ENCODE results near the gene MBP.

MBP gene

GRCh38 chr18:77079088-77079487, 53.5 kb downstream of the MBP start:
- DNase-seq: no peak

GRCh38 chr18:77078690-77079070, 53.9 kb downstream of the MBP start:
- no peak for DNase-seq

- no peak for DNase-seq
Observed at GRCh38 chr18:77077941-77078689, 54.5 kb downstream of the MBP start.

- DNase-seq: no peak
Observed at GRCh38 chr18:77077401-77077800, 55.2 kb downstream of the MBP start.

GRCh38 chr18:77076111-77076510, 56.5 kb downstream of the MBP start:
- no peak for DNase-seq

- DNase-seq: no peak
Observed at GRCh38 chr18:77074431-77074830, 58.2 kb downstream of the MBP start.

- no peak for DNase-seq
Observed at GRCh38 chr18:77073336-77074093, 59.1 kb downstream of the MBP start.

- no peak for DNase-seq
Observed at GRCh38 chr18:77072566-77072965, 60.0 kb downstream of the MBP start.

- DNase-seq: no peak
Observed at GRCh38 chr18:77071711-77072292, 60.8 kb downstream of the MBP start.

- no peak for DNase-seq
Observed at GRCh38 chr18:77071061-77071460, 61.5 kb downstream of the MBP start.

GRCh38 chr18:77070627-77071026, 62.0 kb downstream of the MBP start:
- no peak for DNase-seq

GRCh38 chr18:77069931-77070330, 62.7 kb downstream of the MBP start:
- DNase-seq: no peak

- DNase-seq: no peak
Observed at GRCh38 chr18:77069482-77069881, 63.1 kb downstream of the MBP start.

- no peak for DNase-seq
Observed at GRCh38 chr18:77068321-77069312, 64.0 kb downstream of the MBP start.

- no peak for DNase-seq
Observed at GRCh38 chr18:77067291-77068061, 65.1 kb downstream of the MBP start.

GRCh38 chr18:77066689-77067088, 65.9 kb downstream of the MBP start:
- DNase-seq: no peak

- no peak for DNase-seq
Observed at GRCh38 chr18:77066101-77066500, 66.5 kb downstream of the MBP start.

GRCh38 chr18:77065221-77065981, 67.2 kb downstream of the MBP start:
- DNase-seq: no peak

- DNase-seq: no peak
Observed at GRCh38 chr18:77063260-77063659, 69.3 kb downstream of the MBP start.

- no peak for DNase-seq
Observed at GRCh38 chr18:77062518-77063003, 70.0 kb downstream of the MBP start.

- no peak for DNase-seq
Observed at GRCh38 chr18:77061946-77062517, 70.6 kb downstream of the MBP start.

Data from retina (tissue), 1 donor.